PC-3 (cell line): Measurements from ENCODE around the gene GNB5. TPM values are rescaled to one million over a fixed set of nuclear protein-coding genes. Genes with fewer than 3 reads are reported as not detected.

Experiments
- ATAC-seq: fragments of 200-7000 bp; cut with Tn5 transposase; 2 replicates; pipeline ENCODE4 v1.9.1; 2020; ENCODE audit warnings: mild to moderate bottlenecking, moderate library complexity
- BruUV-seq: library from RNA; stranded (reverse); fragments of 400-500 nt; replicated peaks from 2 replicates; lab custom pipeline; 2021; lab: Mats Ljungman, UMichigan
- CTCF ChIA-PET: fragments of 300-600 bp; sonication (Branson Sonifier 250); formaldehyde crosslinking; loops from one replicate; lab custom pipeline; 2022; ENCODE audit warnings: antibody characterized with exemption; lab: Charles Lee
- POLR2A ChIA-PET: fragments of 300-600 bp; sonication (Branson Sonifier 250); formaldehyde crosslinking; loops from one replicate; lab custom pipeline; 2022; ENCODE audit warnings: antibody characterized with exemption; ENCODE audit not compliant: unreplicated experiment; lab: Charles Lee
- DNase-seq: peaks from one replicate; pipeline ENCODE4 v3.0.0-alpha.2; 2015
- H2AFZ ChIP-seq: fragments of 300-600 bp; sonication (generic); 2 replicates; pipeline ENCODE4 v1.6.0; 2016; ENCODE audit warnings: antibody characterized with exemption, low read length
- H3F3A ChIP-seq: fragments of 300-600 bp; sonication (generic); one replicate; pipeline ENCODE4 v1.6.0; 2017; ENCODE audit warnings: antibody characterized with exemption, low read length, control low read depth, mild to moderate bottlenecking; ENCODE audit not compliant: unreplicated experiment
- H3K27ac ChIP-seq: fragments of 300-600 bp; sonication (generic); 2 replicates; pipeline ENCODE4 v1.5.1; 2016; ENCODE audit warnings: mild to moderate bottlenecking, low read length
- H3K27me3 ChIP-seq: fragments of 300-600 bp; sonication (generic); 2 replicates; pipeline ENCODE4 v1.6.1; 2016; ENCODE audit warnings: low read length, mixed read lengths
- H3K36me3 ChIP-seq: fragments of 300-600 bp; sonication (generic); 2 replicates; pipeline ENCODE4 v1.6.1; 2016; ENCODE audit warnings: low read depth, mixed run types, low read length, mixed read lengths
- H3K4me1 ChIP-seq: fragments of 300-600 bp; sonication (generic); 2 replicates; pipeline ENCODE4 v1.5.1; 2016; ENCODE audit warnings: low read length; ENCODE audit not compliant: insufficient read depth
- H3K4me2 ChIP-seq: fragments of 300-600 bp; sonication (generic); 2 replicates; pipeline ENCODE4 v1.6.0; 2016; ENCODE audit warnings: low read length
- H3K4me3 ChIP-seq: fragments of 300-600 bp; sonication (generic); 2 replicates; pipeline ENCODE4 v1.5.1; 2016; ENCODE audit warnings: mild to moderate bottlenecking, low read length, mixed read lengths
- H3K79me2 ChIP-seq: fragments of 300-600 bp; sonication (generic); 2 replicates; pipeline ENCODE4 v1.6.1; 2017; ENCODE audit warnings: low read length, mixed read lengths
- H3K9ac ChIP-seq: fragments of 300-600 bp; sonication (generic); 2 replicates; pipeline ENCODE4 v1.6.0; 2016; ENCODE audit warnings: mild to moderate bottlenecking, low read length
- H3K9me2 ChIP-seq: fragments of 300-600 bp; sonication (generic); replicated peaks from 2 replicates; pipeline ENCODE4 v1.6.1; 2016; ENCODE audit warnings: mixed run types, low read length, mixed read lengths
- H3K9me3 ChIP-seq: fragments of 300-600 bp; sonication (generic); 2 replicates; pipeline ENCODE4 v1.6.1; 2016; ENCODE audit warnings: low read length, mixed read lengths
- H4K20me1 ChIP-seq: fragments of 300-600 bp; sonication (generic); 2 replicates; pipeline ENCODE4 v1.6.1; 2016; ENCODE audit warnings: low read length, mixed read lengths
- CTCF ChIP-seq: fragments of 300-600 bp; sonication (generic); conservative IDR thresholded peaks from 2 replicates; pipeline ENCODE4 v1.5.1; 2017; ENCODE audit warnings: antibody characterized with exemption, low read depth, mild to moderate bottlenecking, low read length
- EZH2 ChIP-seq: fragments of 300-600 bp; sonication (generic); IDR thresholded peaks from one replicate; pipeline ENCODE4 v1.6.1; 2017; ENCODE audit warnings: antibody characterized with exemption, mild to moderate bottlenecking, low read length; ENCODE audit not compliant: unreplicated experiment
- EZH2phosphoT487 ChIP-seq: fragments of 300-600 bp; sonication (generic); IDR thresholded peaks from 2 replicates; pipeline ENCODE4 v1.6.1; 2018; ENCODE audit warnings: mild to moderate bottlenecking, antibody characterized with exemption, low read length, borderline replicate concordance
- intact Hi-C: fragments of 100-400 bp; cut with micrococcal nuclease; formaldehyde crosslinking; loops from 2 replicates; pipeline ENCODE4 v1.9.0; 2023
- total RNA-seq: library from RNA; depleted of rRNA; stranded (reverse); fragments of >200 nt; gene quantifications from 2 replicates; pipeline ENCODE4 v1.2.3, GENCODE V29; 2014

GNB5 gene
- total RNA-seq, 1 experiment from 2014 or later = 49.3 TPM

GRCh38 chr15:52128568-52128967 lies 62.6 kb downstream of the GNB5 start:
- intact Hi-C loops = no loop called here
- ChIA-PET CTCF (no interaction called here), POLR2A (no interaction called here)
- H3K36me3 ChIP-seq = no peaks in the 10 kb centered on the region
- peaks cover 3% of the 10 kb centered on the region for H3F3A ChIP-seq
- no peaks in the 10 kb centered on the region for H3K9me3 ChIP-seq
- H3K9ac ChIP-seq = no peak overlapping the region
- H4K20me1 ChIP-seq = no peaks in the 10 kb centered on the region
- BruUV-seq = no TSS peak
- peaks cover 21% of the 10 kb centered on the region for H3K4me1 ChIP-seq
- H3K9me2 ChIP-seq = no peaks in the 10 kb centered on the region
- H3K27me3 ChIP-seq = no peaks in the 10 kb centered on the region
- no peak overlapping the region for H2AFZ ChIP-seq
- DNase-seq = no peak
- H3K4me3 ChIP-seq = no peak overlapping the region
- no peak overlapping the region for H3K4me2 ChIP-seq
- H3K79me2 ChIP-seq = no peaks in the 10 kb centered on the region
- no peak for ATAC-seq
- H3K27ac ChIP-seq = no peak overlapping the region
- TF ChIP-seq CTCF = no peak
- no peak for TF ChIP-seq EZH2
- no peak for TF ChIP-seq EZH2phosphoT487

- Histone ChIP-seq H3K9ac (peak overlapping the region; percentile 19; the same call in 1 of the 2 replicates), H3K4me1 (peaks cover 21% of the 10 kb centered on the region), H3K27me3 (no peaks in the 10 kb centered on the region), H3F3A (peaks cover 3% of the 10 kb centered on the region), H3K4me2 (peak overlapping the region; percentile 57), H2AFZ (peak overlapping the region; percentile 64), H3K36me3 (no peaks in the 10 kb centered on the region), H4K20me1 (no peaks in the 10 kb centered on the region), H3K79me2 (no peaks in the 10 kb centered on the region), H3K27ac (peak overlapping the region; percentile 77), H3K9me2 (no peaks in the 10 kb centered on the region), H3K9me3 (no peaks in the 10 kb centered on the region), H3K4me3 (no peak overlapping the region)
- ATAC-seq (peak; percentile 95), DNase-seq (peak; percentile 79)
- intact Hi-C loops = no loop called here
- BruUV-seq = no TSS peak
- POLR2A ChIA-PET = no interaction called here
- TF ChIP-seq EZH2 (no peak), CTCF (no peak), EZH2phosphoT487 (no peak)
- CTCF ChIA-PET = interaction anchor here (0.6 kb wide), 1 partner anchor 13 kb away, joined by 4 read pairs; no protein-coding TSS in a partner anchor
Observed at GRCh38 chr15:52124270-52124880, 66.8 kb downstream of the GNB5 start.

GRCh38 chr15:52121896-52122295 lies 69.3 kb downstream of the GNB5 start:
- no peak overlapping the region for H3K4me2 ChIP-seq
- no peak overlapping the region for H3K4me3 ChIP-seq
- H3K9ac ChIP-seq = no peak overlapping the region
- no peak overlapping the region for H2AFZ ChIP-seq
- intact Hi-C loops = no loop called here
- no peaks in the 10 kb centered on the region for H3K27me3 ChIP-seq
- no peaks in the 10 kb centered on the region for H3K9me2 ChIP-seq
- DNase-seq = no peak
- no peaks in the 10 kb centered on the region for H3K36me3 ChIP-seq
- POLR2A ChIA-PET = no interaction called here
- H3F3A ChIP-seq = peaks cover 3% of the 10 kb centered on the region
- TSS peak; percentile 36 for BruUV-seq
- no peaks in the 10 kb centered on the region for H3K79me2 ChIP-seq
- TF ChIP-seq EZH2phosphoT487 (no peak), CTCF (no peak), EZH2 (no peak)
- CTCF ChIA-PET = no interaction called here
- no peaks in the 10 kb centered on the region for H3K9me3 ChIP-seq
- peaks cover 21% of the 10 kb centered on the region for H3K4me1 ChIP-seq
- no peaks in the 10 kb centered on the region for H4K20me1 ChIP-seq
- H3K27ac ChIP-seq = no peak overlapping the region
- ATAC-seq = no peak
